ENCODE measurements around the gene DDIT3. TPM values are rescaled to one million over a fixed set of nuclear protein-coding genes. Genes with fewer than 3 reads are reported as not detected.

The DDIT3 gene
- total and polyA plus RNA-seq, 2 of the 13 experiments (the other 11 are each of a cell fraction or from before 2014, with no cell fraction given), result 27.5 to 48.7 TPM

- TF ChIP-seq IKZF1 (IDR thresholded peaks at IDR 0.05) (no peak), HHEX (CRISPR knock-in tag; IDR thresholded peaks at IDR 0.05) (no peak), ZNF605 (CRISPR knock-in tag; IDR thresholded peaks at IDR 0.05) (no peak), ZNF747 (CRISPR knock-in tag; IDR thresholded peaks at IDR 0.05; ENCODE audit: borderline replicate concordance) (no peak), GATAD1 (CRISPR knock-in tag; IDR thresholded peaks at IDR 0.05) (no peak; the same call in 1 of the 2 replicates), ZBTB7B (CRISPR knock-in tag; IDR thresholded peaks at IDR 0.05) (no peak), RCOR2 (CRISPR knock-in tag; IDR thresholded peaks at IDR 0.05) (no peak), ZFP82 (CRISPR knock-in tag; IDR thresholded peaks at IDR 0.05; ENCODE audit: borderline replicate concordance) (no peak), ZSCAN29 (CRISPR knock-in tag; conservative IDR thresholded peaks at IDR 0.05) (no peak), SALL2 (CRISPR knock-in tag; IDR thresholded peaks at IDR 0.05) (no peak), ZNF292 (CRISPR knock-in tag; IDR thresholded peaks at IDR 0.05; ENCODE audit: borderline replicate concordance, low read depth) (no peak), ZXDC (CRISPR knock-in tag; IDR thresholded peaks at IDR 0.05) (no peak), CENPBD1 (CRISPR knock-in tag; IDR thresholded peaks at IDR 0.05; ENCODE audit: borderline replicate concordance, low read depth) (no peak), ZNF709 (CRISPR knock-in tag; IDR thresholded peaks at IDR 0.05) (no peak), POGZ (CRISPR knock-in tag; IDR thresholded peaks at IDR 0.05) (no peak), RARA (CRISPR knock-in tag; IDR thresholded peaks at IDR 0.05) (no peak), ELF4 (CRISPR knock-in tag; IDR thresholded peaks at IDR 0.05; ENCODE audit: borderline replicate concordance) (no peak), HOXA3 (CRISPR knock-in tag; IDR thresholded peaks at IDR 0.05) (no peak), CSRNP1 (CRISPR knock-in tag; IDR thresholded peaks at IDR 0.05) (no peak), FOXP1 (IDR thresholded peaks at IDR 0.05) (no peak), FOXP1 (CRISPR knock-in tag; IDR thresholded peaks at IDR 0.05) (no peak), ZNF546 (CRISPR knock-in tag; conservative IDR thresholded peaks at IDR 0.05) (no peak)
- TF ChIP-seq, protein P1, sequence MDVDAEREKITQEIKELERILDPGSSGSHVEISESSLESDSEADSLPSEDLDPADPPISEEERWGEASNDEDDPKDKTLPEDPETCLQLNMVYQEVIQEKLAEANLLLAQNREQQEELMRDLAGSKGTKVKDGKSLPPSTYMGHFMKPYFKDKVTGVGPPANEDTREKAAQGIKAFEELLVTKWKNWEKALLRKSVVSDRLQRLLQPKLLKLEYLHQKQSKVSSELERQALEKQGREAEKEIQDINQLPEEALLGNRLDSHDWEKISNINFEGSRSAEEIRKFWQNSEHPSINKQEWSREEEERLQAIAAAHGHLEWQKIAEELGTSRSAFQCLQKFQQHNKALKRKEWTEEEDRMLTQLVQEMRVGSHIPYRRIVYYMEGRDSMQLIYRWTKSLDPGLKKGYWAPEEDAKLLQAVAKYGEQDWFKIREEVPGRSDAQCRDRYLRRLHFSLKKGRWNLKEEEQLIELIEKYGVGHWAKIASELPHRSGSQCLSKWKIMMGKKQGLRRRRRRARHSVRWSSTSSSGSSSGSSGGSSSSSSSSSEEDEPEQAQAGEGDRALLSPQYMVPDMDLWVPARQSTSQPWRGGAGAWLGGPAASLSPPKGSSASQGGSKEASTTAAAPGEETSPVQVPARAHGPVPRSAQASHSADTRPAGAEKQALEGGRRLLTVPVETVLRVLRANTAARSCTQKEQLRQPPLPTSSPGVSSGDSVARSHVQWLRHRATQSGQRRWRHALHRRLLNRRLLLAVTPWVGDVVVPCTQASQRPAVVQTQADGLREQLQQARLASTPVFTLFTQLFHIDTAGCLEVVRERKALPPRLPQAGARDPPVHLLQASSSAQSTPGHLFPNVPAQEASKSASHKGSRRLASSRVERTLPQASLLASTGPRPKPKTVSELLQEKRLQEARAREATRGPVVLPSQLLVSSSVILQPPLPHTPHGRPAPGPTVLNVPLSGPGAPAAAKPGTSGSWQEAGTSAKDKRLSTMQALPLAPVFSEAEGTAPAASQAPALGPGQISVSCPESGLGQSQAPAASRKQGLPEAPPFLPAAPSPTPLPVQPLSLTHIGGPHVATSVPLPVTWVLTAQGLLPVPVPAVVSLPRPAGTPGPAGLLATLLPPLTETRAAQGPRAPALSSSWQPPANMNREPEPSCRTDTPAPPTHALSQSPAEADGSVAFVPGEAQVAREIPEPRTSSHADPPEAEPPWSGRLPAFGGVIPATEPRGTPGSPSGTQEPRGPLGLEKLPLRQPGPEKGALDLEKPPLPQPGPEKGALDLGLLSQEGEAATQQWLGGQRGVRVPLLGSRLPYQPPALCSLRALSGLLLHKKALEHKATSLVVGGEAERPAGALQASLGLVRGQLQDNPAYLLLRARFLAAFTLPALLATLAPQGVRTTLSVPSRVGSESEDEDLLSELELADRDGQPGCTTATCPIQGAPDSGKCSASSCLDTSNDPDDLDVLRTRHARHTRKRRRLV (CRISPR knock-in tag; IDR thresholded peaks at IDR 0.05), result no peak
Measured at GRCh38 chr12:57547288-57548012, 27.1 kb upstream of the DDIT3 start (continued).

Data from HepG2 (cell line).